ENCODE results near the gene CDK16.

The CDK16 gene

DNA sequence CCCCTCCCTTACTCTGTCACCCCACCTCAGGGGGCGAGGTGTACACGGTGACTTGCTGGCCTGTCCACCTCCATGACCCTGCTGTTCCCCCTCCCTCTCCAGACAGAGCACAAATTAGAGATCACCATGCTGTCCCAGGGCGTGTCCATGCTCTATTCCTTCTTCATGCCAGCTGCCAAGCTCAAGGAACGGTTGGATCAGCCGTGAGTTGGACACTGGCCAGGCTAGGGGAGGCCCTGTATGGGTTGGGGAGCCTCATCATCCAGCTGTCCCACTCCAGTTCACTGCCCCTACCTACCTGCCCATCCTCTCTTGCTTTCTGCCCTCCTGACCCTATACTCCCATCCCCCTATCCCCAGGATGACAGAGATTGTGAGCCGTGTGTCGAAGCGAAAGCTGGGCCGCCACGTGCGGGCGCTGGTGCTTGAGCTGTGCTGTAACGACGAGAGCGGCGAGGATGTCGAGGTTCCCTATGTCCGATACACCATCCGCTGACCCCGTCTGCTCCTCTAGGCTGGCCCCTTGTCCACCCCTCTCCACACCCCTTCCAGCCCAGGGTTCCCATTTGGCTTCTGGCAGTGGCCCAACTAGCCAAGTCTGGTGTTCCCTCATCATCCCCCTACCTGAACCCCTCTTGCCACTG, 3.9 kb upstream of the CDK16 start:
- no peak overlapping the region for H3K4me3 ChIP-seq (replicated peaks; ENCODE audit: insufficient read depth, low read length)
- no peak for DNase-seq (ENCODE audit: low read depth in 1 of 2, low spot score in 1 of 2)
- H3K27ac ChIP-seq (replicated peaks): no peak overlapping the region
- TF ChIP-seq, protein P1, sequence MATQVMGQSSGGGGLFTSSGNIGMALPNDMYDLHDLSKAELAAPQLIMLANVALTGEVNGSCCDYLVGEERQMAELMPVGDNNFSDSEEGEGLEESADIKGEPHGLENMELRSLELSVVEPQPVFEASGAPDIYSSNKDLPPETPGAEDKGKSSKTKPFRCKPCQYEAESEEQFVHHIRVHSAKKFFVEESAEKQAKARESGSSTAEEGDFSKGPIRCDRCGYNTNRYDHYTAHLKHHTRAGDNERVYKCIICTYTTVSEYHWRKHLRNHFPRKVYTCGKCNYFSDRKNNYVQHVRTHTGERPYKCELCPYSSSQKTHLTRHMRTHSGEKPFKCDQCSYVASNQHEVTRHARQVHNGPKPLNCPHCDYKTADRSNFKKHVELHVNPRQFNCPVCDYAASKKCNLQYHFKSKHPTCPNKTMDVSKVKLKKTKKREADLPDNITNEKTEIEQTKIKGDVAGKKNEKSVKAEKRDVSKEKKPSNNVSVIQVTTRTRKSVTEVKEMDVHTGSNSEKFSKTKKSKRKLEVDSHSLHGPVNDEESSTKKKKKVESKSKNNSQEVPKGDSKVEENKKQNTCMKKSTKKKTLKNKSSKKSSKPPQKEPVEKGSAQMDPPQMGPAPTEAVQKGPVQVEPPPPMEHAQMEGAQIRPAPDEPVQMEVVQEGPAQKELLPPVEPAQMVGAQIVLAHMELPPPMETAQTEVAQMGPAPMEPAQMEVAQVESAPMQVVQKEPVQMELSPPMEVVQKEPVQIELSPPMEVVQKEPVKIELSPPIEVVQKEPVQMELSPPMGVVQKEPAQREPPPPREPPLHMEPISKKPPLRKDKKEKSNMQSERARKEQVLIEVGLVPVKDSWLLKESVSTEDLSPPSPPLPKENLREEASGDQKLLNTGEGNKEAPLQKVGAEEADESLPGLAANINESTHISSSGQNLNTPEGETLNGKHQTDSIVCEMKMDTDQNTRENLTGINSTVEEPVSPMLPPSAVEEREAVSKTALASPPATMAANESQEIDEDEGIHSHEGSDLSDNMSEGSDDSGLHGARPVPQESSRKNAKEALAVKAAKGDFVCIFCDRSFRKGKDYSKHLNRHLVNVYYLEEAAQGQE (IDR thresholded peaks at IDR 0.05; ENCODE audit: insufficient replicate concordance, low read depth): no peak
- no peak for TF ChIP-seq SPI1 (IDR thresholded peaks at IDR 0.05; ENCODE audit: borderline replicate concordance, low read depth)
- TF ChIP-seq, protein P2, sequence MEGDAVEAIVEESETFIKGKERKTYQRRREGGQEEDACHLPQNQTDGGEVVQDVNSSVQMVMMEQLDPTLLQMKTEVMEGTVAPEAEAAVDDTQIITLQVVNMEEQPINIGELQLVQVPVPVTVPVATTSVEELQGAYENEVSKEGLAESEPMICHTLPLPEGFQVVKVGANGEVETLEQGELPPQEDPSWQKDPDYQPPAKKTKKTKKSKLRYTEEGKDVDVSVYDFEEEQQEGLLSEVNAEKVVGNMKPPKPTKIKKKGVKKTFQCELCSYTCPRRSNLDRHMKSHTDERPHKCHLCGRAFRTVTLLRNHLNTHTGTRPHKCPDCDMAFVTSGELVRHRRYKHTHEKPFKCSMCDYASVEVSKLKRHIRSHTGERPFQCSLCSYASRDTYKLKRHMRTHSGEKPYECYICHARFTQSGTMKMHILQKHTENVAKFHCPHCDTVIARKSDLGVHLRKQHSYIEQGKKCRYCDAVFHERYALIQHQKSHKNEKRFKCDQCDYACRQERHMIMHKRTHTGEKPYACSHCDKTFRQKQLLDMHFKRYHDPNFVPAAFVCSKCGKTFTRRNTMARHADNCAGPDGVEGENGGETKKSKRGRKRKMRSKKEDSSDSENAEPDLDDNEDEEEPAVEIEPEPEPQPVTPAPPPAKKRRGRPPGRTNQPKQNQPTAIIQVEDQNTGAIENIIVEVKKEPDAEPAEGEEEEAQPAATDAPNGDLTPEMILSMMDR (IDR thresholded peaks at IDR 0.05; ENCODE audit: insufficient read depth, low read length): no peak
- no peak for TF ChIP-seq POLR2AphosphoS5 (IDR thresholded peaks at IDR 0.05; ENCODE audit: low read depth)
- TF ChIP-seq GABPA (IDR thresholded peaks at IDR 0.05; ENCODE audit: low read depth): no peak
- no peaks in the 10 kb centered on the region for H3K27me3 ChIP-seq (ENCODE audit: insufficient read depth, poor library complexity, severe bottlenecking)

DNA sequence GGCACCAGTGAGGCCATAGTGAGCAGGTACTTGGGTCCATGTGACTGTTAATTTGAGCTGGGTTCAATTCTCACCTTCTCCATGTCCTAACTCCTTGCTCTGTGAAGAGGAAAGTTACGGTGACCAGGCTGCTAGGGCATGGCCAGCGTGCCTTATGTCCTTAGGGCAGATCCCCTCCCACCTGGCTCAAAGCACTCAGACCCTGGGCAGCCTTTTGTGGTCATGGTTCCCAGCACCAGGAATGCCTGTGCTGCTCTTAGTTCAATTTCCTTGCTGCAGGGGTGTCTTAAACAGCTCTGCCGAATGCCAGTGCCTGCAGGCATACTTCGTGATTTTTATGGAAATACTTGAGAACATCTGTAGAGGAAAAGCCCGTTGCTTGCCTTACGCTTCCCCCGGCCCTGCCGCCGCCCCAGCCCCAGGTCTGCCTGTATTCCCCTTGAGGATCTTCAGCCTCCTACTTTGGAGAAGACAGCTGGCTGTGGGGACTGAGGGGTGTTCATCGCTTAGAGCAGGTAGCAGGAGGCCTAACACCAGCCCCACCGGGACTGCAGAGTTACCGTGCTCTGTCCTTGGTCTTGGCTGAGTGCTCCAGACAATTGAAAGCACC, 3.1 kb upstream of the CDK16 start:
- TF ChIP-seq SPI1 (IDR thresholded peaks at IDR 0.05; ENCODE audit: borderline replicate concordance, low read depth): no peak
- TF ChIP-seq, protein P1 (IDR thresholded peaks at IDR 0.05; ENCODE audit: insufficient replicate concordance, low read depth): no peak
- no peak for TF ChIP-seq POLR2AphosphoS5 (IDR thresholded peaks at IDR 0.05; ENCODE audit: low read depth)
- H3K27me3 ChIP-seq (ENCODE audit: insufficient read depth, poor library complexity, severe bottlenecking): no peaks in the 10 kb centered on the region
- H3K27ac ChIP-seq (replicated peaks): no peak overlapping the region
- no peak overlapping the region for H3K4me3 ChIP-seq (replicated peaks; ENCODE audit: insufficient read depth, low read length)
- DNase-seq (ENCODE audit: low read depth in 1 of 2, low spot score in 1 of 2): no peak

DNA sequence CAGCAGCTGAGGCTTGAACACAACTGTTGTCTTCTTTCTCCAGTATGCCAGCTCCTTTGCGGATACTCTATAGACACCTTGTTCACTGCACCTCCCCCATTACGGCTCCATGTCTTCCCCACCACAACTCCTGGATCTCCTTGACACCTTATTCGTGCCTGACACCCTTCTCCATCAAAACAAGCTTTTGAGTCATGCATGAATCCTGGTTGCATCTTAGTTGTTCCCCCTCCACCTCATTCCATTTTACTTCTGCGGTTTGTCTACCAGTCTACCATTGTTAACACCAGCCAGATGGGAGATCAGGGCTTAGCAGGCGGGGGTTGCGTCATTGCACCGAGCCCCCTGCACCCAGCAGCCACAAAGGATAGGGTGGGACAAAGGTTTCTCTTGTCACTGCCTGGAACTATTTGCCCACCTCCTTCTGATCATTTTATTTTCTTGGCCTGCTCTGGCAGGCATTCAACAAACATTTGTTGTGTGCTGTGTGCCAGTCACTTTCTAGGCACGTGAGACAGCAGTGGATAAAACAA, 2.0 kb upstream of the CDK16 start:
- H3K27ac ChIP-seq (replicated peaks): no peak overlapping the region
- DNase-seq (ENCODE audit: low read depth in 1 of 2, low spot score in 1 of 2): no peak
- no peaks in the 10 kb centered on the region for H3K27me3 ChIP-seq (ENCODE audit: insufficient read depth, poor library complexity, severe bottlenecking)
- TF ChIP-seq SPI1 (IDR thresholded peaks at IDR 0.05; ENCODE audit: borderline replicate concordance, low read depth) (no peak), GABPA (IDR thresholded peaks at IDR 0.05; ENCODE audit: low read depth) (no peak), POLR2AphosphoS5 (IDR thresholded peaks at IDR 0.05; ENCODE audit: low read depth) (no peak; the same call in 1 of the 2 replicates)
- TF ChIP-seq, protein P1 (IDR thresholded peaks at IDR 0.05; ENCODE audit: insufficient replicate concordance, low read depth): no peak
- TF ChIP-seq, protein P2 (IDR thresholded peaks at IDR 0.05; ENCODE audit: insufficient read depth, low read length): no peak
- H3K4me3 ChIP-seq (replicated peaks; ENCODE audit: insufficient read depth, low read length): no peak overlapping the region
